HEK293 (cell line): ENCODE measurements around the gene SAFB.

Source experiments
- ZNF146 ChIP-seq: fragments of 450-650 bp; formaldehyde crosslinking; IDR thresholded peaks from 2 replicates; pipeline ENCODE4 v1.5.1; 2016; ENCODE audit warnings: missing biosample characterization, missing genetic modification characterization
- ZNF2 ChIP-seq: fragments of 450-650 bp; formaldehyde crosslinking; IDR thresholded peaks from 2 replicates; pipeline ENCODE4 v1.5.1; 2016; ENCODE audit warnings: missing biosample characterization, missing genetic modification characterization
- ZNF24 ChIP-seq: fragments of 450-650 bp; formaldehyde crosslinking; IDR thresholded peaks from 2 replicates; pipeline ENCODE4 v1.5.1; 2016; ENCODE audit warnings: missing biosample characterization, missing genetic modification characterization

DNA sequence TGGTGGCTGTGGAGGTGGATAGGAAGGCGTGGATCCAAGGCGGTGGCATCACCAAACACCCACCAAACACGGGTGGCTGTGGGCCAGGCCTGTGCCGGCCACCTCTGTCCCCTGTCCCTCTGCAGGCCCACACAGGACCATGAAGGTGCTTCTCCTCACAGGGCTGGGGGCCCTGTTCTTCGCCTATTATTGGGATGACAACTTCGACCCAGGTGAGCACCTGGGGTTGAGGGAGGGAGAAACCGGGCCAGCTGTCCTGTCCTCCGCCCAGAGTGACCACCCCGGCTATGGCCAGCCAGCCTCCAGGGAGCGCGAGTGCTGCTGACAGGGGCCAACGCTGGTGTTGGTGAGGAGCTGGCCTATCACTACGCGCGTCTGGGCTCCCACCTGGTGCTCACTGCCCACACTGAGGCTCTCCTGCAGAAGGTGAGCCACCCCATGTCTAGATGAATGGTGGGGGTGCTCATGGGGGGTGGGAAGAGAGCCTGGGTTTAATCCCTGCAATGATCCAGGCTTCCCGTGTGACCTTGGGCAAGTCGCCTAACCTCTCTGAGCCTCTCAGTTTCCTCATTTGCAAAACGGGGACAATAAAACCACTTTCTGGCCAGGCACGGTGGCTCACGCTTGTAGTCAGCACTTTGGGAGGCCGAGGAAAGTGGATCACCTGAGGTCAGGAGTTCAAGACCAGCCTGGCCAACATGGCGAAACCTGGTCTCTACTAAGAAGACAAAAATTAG, 62.0 kb downstream of the SAFB start:
- TF ChIP-seq ZNF2 (tag by site-specific recombination) (no peak), ZNF24 (no peak), ZNF146 (tag by site-specific recombination) (no peak)
